Cardiac septum (tissue), 1 donor: Measurements from ENCODE around the gene ZNF8. TPM values are rescaled to one million over a fixed set of nuclear protein-coding genes. Genes with fewer than 3 reads are reported as not detected.
A peak's percentile ranks its signal among the peaks of the same experiment; 100 is the strongest.
"Not testable (repeated sequence)": the region's sequence is repeated elsewhere in the genome, so short reads cannot be mapped to it uniquely, and the experiment has no call there.

Source experiments
- DNase-seq: peaks from one replicate; pipeline ENCODE4 v3.0.0-alpha.2; 2020; ENCODE audit warnings: low spot score
- intact Hi-C: fragments of 100-400 bp; cut with DNase I; formaldehyde crosslinking; loops from one replicate; pipeline ENCODE4 v1.14.0; 2022
- total RNA-seq: library from RNA; stranded (reverse); fragmentation: NEBNext Ultra II Directional; extraction: Animal tissue kit (Norgen Biotek cat#: 25700); gene quantifications from one replicate; pipeline ENCODE4 v1.2.1, GENCODE V29; 2021
- donor health status: DM: no; HTN: no; CAD: no.

The ZNF8 gene
- total RNA-seq, 1 donor from 2014 or later = 6.2 TPM

DNA sequence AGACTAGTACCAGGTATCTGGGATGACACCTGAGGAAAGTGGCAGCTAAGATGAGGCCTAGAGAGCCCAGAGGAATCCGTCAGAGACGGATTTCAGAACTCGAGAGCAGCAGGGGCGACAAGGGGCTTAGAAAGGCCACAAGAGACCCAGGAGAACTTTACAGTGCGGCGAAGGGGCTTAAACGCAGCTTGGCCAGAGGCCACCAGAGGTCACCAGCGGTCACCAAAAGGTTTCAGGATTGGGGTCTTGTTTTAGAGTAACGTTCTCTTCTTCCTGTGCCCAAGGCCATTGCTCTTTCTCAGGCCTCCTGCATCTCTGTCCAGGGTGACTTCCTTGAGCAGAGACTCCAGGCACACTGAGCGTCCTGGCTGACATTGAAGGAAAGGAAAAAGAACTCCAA is 50.2 kb downstream of the ZNF8 start:
- intact Hi-C loops = no loop called here
- DNase-seq = no peak

DNA sequence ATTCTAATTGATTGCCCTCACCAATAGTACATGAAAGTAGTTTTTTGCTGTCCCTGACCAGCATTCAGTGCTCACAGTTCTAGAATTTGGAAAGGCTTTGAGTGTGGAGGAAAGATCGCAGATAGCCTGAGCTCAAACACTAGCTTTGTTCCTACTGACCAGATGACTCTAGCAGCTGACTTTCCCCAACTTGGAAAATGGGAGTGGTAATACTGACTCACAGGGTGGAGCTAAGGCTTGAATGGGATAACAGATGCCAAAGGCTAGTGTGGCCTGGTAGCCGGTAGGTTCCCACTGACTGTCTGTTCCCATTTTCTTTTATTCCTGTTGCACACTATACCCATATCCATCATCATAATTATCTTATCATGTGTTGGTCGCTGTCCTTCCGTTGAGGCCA is 51.7 kb downstream of the ZNF8 start:
- intact Hi-C loops = no loop called here
- DNase-seq = no peak

DNA sequence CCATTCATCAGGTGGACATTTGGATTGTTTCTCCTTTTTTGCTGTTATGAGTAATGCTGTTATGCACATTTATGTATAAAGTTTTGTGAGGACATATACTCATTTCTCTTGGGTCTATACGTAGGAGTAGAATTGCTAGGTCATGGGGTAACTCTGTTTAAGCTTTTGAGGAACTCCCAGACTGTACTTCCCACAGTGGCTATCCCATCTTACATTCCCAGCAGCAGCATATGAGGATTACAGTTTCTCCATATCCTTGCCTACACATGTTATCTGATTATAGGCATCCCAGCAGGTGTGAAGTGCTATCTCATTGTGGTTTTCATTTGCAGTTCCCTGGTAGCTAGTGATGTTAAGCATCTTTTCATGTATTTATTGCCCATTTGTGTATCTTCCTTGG is 53.9 kb downstream of the ZNF8 start:
- no peak for DNase-seq
- intact Hi-C loops = no loop called here

DNA sequence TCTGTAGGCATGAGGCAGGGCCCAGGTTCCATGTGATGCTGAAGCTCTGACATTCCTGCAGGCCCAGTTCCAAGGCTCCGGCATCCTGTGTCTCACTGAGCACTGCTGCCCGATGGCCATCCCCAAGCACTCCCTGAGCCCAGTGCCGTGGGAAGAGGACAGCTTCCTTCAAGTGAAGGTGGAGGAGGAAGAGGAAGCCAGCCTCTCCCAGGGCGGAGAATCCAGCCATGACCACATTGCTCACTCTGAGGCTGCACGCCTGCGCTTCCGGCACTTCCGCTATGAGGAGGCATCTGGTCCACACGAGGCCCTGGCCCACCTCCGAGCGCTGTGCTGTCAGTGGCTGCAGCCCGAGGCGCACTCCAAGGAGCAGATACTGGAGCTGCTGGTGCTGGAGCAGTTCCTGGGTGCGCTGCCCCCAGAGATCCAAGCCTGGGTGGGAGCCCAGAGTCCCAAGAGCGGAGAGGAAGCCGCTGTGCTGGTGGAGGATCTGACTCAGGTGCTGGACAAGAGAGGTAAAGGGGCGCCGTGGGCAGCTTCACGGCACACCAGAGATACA is 56.0 kb downstream of the ZNF8 start:
- peak; percentile 72 for DNase-seq
- intact Hi-C loops = no loop called here

DNA sequence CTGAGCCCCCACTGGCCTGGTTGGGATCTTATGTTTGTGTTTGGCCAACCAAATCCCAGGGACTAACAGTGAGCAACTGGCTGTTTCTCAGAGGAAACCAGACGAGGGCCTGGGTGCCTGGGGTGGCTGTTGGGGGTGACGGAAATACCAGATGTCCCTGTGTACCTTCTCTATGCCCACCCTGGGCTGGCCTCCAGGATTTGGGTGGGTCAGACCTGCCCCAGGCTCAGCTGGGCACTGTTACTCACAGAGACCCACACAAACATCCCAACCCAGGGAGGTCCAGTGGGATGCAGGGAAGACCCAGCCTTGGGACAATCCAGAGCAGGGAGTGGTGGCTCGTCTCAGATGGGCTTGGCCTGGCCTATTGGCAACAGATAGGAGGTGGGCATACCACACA is 56.9 kb downstream of the ZNF8 start:
- intact Hi-C loops = no loop called here
- no peak for DNase-seq

DNA sequence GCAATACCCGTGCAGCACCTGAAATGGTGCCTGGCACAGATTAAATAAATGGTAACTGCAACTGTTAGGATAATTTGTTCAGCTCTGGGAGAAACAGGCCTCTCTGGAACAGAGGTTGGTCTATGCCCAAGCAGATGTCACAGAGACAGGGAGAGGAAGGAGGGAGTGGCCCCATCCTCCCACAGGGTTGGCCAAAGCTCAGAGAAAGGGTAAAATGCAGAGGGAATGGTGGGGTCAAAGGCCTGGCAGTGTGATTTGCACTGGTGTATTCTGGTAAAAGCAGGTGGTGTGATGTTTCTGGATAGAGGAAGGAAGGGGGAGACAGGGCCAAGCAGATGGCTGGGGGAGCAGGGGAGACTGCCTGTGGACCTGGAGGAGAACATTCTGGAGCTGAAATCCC is 57.5 kb downstream of the ZNF8 start:
- DNase-seq = no peak
- intact Hi-C loops = no loop called here

DNA sequence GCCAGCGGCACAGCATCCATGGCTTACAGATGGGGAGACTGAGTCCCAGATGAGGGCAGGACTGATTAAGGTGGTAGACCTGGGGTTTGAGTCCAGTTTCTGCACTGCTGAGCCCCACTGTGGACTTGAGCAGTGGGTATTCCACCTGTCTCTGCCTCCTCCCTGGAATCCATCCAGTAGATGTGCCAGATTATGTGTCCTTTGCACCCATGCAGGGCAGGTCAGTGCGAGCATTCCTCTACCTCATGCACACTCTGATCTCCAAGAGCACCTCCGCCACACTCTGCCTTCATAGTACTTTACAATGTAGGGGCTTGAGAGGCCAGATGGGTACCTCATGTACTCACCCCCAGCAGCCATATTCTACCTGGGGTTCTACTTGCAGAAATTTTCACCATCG is 58.1 kb downstream of the ZNF8 start:
- no peak for DNase-seq
- intact Hi-C loops = no loop called here

DNA sequence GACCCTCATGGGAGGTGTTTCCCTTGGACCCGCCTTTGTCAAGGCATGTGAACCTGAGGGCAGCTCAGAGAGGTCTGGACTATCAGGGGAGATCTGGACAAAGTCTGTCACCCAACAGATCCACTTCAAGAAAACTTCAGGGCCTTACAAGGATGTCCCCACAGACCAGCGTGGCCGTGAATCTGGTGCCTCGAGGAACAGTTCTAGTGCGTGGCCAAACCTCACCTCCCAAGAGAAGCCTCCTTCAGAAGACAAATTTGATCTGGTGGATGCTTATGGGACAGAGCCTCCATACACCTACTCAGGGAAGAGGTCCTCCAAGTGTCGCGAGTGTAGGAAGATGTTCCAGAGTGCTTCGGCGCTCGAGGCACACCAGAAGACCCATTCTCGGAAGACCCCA is 59.6 kb downstream of the ZNF8 start:
- DNase-seq = no peak
- intact Hi-C loops = no loop called here

DNA sequence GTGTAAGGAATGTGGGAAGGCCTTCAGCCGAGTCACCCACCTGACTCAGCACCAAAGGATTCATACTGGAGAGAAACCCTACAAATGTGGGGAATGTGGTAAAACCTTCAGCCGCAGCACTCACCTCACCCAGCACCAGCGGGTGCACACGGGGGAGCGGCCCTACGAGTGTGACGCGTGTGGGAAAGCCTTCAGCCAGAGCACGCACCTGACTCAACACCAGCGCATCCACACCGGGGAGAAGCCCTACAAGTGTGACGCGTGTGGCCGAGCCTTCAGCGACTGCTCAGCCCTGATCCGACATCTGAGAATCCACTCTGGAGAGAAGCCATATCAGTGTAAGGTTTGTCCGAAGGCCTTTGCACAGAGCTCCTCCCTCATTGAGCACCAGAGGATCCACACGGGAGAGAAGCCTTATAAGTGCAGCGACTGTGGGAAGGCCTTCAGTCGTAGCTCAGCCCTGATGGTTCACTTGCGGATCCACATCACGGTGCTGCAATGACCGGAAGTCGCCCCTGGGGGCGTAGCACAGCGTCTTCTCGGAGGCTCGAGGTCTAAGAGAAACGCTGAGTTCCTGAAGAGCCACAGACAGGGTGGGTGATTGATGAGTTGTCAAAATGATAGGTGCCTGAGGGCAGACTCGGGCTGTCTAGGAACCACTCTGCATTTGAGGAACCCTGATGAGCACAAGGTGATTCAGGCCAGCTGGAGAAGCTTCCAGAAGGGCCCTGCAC is 60.2 kb downstream of the ZNF8 start:
- no peak for DNase-seq
- intact Hi-C loops = no loop called here

DNA sequence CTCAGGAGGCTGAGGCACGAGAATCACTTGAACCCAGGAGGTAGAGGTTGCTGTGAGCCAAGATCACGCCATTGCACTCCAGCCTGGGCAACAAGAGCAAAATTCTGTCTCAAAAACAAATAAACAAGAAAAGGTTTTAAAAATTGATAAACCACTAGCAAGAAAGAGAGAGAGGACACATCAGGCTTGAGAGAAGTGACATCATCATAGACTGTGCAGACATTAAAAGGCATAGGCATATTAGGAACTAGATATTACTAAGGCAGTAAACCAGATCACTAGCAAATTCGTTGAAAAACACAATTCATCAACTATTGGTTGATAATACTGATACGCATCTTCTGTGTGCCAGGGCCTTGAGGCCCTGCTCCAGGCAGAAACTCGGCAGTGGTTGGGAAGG is 66.8 kb downstream of the ZNF8 start:
- no peak for DNase-seq
- intact Hi-C loops = no loop called here

DNA sequence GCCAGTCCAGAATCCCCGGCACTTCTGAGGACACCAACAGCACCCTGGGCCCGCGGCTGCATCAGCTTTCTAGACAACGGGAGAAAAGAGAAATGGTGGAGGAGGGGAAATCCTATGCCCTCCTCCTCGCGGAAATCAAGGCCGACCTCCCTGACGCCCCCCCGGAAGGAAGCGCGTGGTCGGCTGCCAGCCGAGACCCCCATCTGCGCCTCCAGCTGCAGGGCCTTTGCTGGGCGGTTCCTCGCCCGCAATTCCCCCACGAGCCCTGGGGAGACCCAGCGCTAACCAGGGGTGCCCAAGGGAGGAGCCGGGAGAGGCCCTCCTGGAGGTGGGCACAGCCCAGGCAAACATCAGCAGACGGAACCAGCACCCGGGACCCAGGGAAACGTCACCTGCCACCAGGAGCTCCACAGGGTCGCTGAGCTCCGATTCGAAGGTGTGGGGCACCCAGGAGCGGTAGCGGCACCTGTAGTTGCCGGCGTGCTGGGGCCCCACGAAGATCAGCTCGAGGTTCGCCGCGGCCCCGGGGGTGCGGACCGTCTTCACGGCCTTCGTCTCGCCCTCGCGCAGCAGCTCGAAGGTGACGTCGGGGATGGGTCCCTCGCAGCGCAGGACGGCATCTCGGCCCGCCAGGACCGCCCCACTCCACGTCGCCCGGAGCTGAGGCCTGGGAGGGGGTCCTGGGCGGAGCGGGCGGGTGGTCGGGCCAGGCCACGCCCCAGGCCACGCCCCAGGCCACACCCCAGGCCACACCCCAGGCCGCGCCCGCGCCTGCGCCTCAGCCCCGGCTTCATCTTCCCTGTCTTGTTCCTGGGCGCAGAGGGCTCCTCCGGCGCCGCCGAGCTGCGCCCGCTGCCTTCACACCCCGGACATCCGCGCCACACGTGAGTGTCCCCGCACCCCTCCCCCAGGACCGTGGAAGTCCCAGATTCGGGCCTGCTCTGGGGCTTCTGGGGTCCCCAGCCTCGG is 68.5 kb downstream of the ZNF8 start:
- intact Hi-C loops = no loop called here
- DNase-seq = no peak

DNA sequence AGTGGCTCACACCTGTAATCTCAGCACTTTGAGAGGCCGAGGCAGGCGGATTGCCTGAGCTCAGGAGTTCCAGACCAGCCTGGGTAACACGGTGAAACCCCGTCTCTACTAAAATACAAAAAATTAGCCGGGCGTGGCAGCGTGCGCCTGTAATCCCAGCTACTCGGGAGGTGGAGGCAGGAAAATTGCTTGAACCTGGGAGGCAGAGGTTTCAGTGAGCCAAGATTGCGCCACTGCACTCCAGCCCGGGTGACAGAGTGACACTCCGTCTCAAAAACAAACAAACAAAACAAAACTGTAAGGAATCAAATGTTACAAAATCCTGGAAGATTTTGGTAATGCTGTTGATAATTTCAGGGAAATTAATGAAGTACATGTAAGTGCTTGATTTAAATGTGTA is 69.3 kb downstream of the ZNF8 start:
- intact Hi-C loops, DNase-seq: not testable (repeated sequence)

DNA sequence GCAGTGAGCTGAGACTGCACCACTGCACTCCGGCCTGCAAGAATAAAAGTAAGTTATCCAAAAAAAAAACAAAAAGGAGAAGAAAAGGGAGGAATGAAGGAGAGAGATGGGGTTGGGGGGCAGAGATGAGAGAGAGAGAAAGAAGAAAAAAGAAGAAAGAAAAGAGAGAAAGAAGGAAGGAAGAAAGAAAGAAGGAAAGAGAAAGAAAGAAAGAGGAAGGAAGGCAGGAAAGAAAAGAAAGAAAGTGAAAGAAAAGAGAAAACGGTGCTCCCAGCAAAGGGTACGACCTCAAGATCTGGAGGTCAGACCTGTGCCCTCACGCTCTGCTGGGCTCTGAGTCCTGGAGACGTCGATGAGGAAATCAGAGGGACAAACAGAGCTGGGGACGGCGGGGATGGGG is 70.8 kb downstream of the ZNF8 start:
- no peak for DNase-seq
- intact Hi-C loops = no loop called here

DNA sequence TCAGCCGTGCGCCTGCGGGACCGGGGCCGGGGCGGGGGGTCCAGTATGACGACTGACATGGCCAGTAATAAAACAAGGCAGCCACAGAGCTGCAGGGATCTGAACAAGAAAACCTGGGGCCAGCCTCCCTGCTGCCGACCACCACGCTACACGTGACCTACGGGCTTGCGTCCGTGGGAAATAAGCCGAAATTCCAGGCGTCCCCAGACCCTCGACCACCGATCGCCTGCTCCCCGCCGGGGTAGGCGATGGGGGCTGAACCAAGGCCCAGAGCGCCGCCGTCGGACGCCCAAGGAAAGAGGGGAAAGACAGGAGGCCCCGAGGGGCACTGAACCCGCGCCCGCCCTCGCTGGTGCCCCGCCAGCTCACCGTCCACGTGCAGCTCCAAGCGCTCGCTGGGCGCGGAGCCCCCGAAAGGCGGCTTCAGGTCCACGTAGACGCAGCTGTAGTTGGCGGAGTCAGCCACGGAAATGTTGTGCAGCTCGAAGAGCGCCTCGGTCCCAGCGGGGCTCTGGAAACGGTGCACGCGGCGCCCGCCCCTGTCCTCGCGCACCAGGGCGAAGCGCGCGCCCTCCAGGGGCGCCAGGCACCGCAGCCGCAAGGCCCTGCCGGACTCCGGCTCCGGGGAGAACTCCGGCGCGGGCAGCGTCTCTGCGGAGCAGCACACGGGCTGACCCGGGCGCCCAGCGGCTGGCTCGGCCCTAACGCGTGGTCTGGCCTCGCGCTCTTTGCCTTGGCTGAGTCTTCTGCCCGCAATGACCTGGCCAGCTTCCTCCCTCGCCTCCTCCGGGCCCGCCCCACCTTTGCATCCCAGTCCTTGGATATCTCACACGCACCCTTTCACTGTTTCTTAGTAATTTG is 71.5 kb downstream of the ZNF8 start:
- intact Hi-C loops = no loop called here
- no peak for DNase-seq

DNA sequence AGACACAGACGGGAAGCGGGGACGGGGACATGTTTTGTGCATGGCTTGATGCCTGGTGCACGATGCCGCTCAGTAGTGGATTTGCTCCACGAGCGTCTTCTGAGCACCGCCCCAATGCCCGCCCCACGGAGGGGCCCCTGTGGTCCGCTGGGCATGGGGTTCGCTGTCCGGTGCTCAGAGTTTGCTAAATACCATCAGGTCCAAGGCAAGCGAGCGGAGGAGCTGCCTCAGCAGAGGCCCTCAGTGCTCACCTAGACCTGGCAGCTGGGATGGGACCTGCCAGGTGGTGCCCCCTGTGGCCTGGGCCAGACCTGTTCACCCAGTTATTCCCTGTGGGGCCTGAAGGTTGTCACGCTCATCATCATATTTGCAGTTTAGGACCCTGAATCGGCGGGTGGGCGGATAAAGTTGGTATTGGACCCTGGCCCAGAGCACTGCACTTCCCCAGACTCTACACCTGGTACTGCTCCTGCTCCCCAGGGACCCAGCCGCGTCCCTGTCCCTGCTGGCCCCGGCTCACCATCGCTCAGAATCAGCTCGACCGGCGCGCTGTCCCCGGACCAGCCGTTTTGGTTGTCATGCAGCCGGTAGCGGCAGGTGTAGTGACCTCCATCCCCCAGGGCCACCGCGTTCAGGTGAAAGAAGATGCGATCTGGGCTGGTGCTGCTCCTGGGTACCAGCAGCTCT is 72.3 kb downstream of the ZNF8 start:
- intact Hi-C loops = no loop called here
- no peak for DNase-seq

DNA sequence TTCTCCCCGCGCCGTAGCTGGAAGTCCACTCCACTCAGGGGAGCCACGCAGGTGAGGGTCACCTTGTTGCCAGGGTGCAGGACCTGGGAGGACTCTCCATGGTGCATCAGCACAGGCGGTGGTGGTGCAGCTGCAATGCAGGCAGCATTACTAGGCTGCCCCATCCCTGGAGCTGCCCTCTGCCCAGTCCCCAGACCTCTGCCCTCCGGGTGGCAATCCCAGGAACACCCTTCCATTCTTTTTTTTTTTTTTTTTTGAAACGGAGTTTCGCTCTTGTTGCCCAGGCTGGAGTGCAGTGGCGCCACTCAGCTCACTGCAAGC is 72.8 kb downstream of the ZNF8 start:
- peak; percentile 73 for DNase-seq
- intact Hi-C loops = no loop called here

DNA sequence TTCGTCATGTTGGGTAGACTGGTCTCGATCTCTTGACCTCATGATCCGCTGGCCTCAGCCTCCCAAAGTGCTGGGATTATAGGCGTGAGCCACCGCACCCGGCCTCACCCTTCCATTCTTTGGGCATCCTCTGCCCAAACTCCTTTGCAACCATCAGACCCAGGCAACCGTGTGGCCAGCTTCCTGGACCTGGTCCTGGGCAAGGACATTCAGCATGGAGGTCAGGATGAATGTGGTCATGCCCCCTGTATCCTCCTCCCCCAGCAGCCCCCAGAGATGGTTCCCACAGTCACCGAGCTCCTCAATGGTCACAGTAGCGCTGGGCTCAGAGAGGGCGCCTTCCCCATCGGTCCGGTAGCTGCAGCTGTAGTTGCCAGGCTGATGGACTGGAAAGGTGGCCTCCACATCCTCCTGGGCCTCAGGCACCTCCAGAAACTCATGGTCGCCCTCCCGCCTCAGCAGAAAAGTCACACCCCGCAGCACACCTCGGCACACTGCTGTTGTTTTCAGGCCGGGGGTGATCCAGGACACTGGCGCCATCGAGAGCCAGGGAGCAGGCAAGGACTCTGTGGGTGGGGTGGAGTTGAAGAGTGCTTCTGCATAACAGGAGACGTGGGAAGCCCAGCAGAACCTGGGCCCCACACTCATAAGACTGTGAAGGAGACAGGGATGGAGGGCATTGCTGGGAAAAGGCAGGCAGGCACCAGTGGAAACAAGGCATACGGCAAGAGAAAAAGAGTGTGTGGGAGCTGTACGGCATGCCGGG is 73.4 kb downstream of the ZNF8 start:
- intact Hi-C loops = no loop called here
- DNase-seq = peak; percentile 65
